OCI-LY3 (cell line): Measurements from ENCODE around the gene OPTC.

Source experiments
- H2AFZ ChIP-seq: fragments of 200-600, 300-600 bp; shearing (Covaris generic); 2 replicates; pipeline ENCODE4 v1.6.0; 2014; ENCODE audit warnings: antibody characterized with exemption, low read depth, low read length
- H3K27ac ChIP-seq: fragments of 200-600, 300-600 bp; sonication (generic); 2 replicates; pipeline ENCODE4 v1.5.1; 2014; ENCODE audit warnings: mild to moderate bottlenecking, low read length, moderate library complexity, mixed read lengths
- H3K27me3 ChIP-seq: fragments of 200-600, 300-600 bp; sonication (generic); 2 replicates; pipeline ENCODE4 v1.6.1; 2014; ENCODE audit warnings: low read depth, low read length, mixed read lengths
- H3K36me3 ChIP-seq: fragments of 200-600, 300-600 bp; sonication (generic); replicated peaks from 2 replicates; pipeline ENCODE3; 2014; ENCODE audit warnings: low read depth, low read length, mixed read lengths
- H3K4me1 ChIP-seq: fragments of 300-600, 200-600 bp; sonication (generic); 2 replicates; pipeline ENCODE4 v1.6.1; 2014; ENCODE audit warnings: low read length, mixed read lengths
- H3K4me2 ChIP-seq: fragments of 200-600, 300-600 bp; sonication (generic); 2 replicates; pipeline ENCODE4 v1.6.1; 2014; ENCODE audit warnings: low read length, mixed read lengths
- H3K4me3 ChIP-seq: fragments of 300-600, 200-600 bp; sonication (generic); 2 replicates; pipeline ENCODE4 v1.5.1; 2014; ENCODE audit warnings: antibody characterized with exemption, mild to moderate bottlenecking, low read length, moderate library complexity
- H3K79me2 ChIP-seq: fragments of 300-600, 200-600 bp; shearing (Covaris generic); 2 replicates; pipeline ENCODE4 v1.6.1; 2014; ENCODE audit warnings: mild to moderate bottlenecking, low read length, mixed read lengths
- H3K9ac ChIP-seq: fragments of 300-600, 200-600 bp; shearing (Covaris generic); 2 replicates; pipeline ENCODE4 v1.6.0; 2014; ENCODE audit warnings: mild to moderate bottlenecking, low read length, moderate library complexity
- H3K9me3 ChIP-seq: fragments of 200-600, 300-600 bp; shearing (Covaris generic); 2 replicates; pipeline ENCODE4 v1.6.1; 2014; ENCODE audit warnings: low read length, mixed read lengths; ENCODE audit not compliant: insufficient read depth
- H4K20me1 ChIP-seq: fragments of 200-600, 300-600 bp; sonication (generic); 2 replicates; pipeline ENCODE4 v1.6.1; 2016; ENCODE audit warnings: low read length, mixed read lengths; ENCODE audit not compliant: insufficient read depth
- CTCF ChIP-seq: fragments of 200-600, 300-600 bp; sonication (generic); IDR thresholded peaks from 2 replicates; pipeline ENCODE4 v1.5.1; 2014; ENCODE audit warnings: antibody characterized with exemption, low read length, low read depth
- EZH2phosphoT487 ChIP-seq: fragments of 200-600 bp; shearing (Covaris generic); IDR thresholded peaks from 2 replicates; pipeline ENCODE4 v1.6.1; 2018; ENCODE audit warnings: antibody characterized with exemption, mixed run types, low read depth

The OPTC gene

GRCh38 chr1:203462878-203463277 lies 31.1 kb upstream of the OPTC start:
- Histone ChIP-seq H3K27me3 (no peaks in the 10 kb centered on the region), H3K9ac (no peak overlapping the region), H3K36me3 (no peaks in the 10 kb centered on the region), H3K9me3 (no peaks in the 10 kb centered on the region), H3K4me2 (no peak overlapping the region), H4K20me1 (no peaks in the 10 kb centered on the region), H2AFZ (no peak overlapping the region), H3K79me2 (no peaks in the 10 kb centered on the region), H3K27ac (no peak overlapping the region), H3K4me1 (peaks cover 46% of the 10 kb centered on the region), H3K4me3 (no peak overlapping the region)
- TF ChIP-seq CTCF (no peak), EZH2phosphoT487 (no peak)

- no peak overlapping the region for H3K27ac ChIP-seq
- TF ChIP-seq CTCF = peak; percentile 47
- TF ChIP-seq EZH2phosphoT487 = no peak
Observed at GRCh38 chr1:203463469-203464062, 30.4 kb upstream of the OPTC start.

GRCh38 chr1:203464226-203464625 lies 29.7 kb upstream of the OPTC start:
- Histone ChIP-seq H3K4me1 (peaks cover 43% of the 10 kb centered on the region), H3K27me3 (no peaks in the 10 kb centered on the region), H2AFZ (no peak overlapping the region), H3K4me2 (no peak overlapping the region), H4K20me1 (no peaks in the 10 kb centered on the region), H3K4me3 (no peak overlapping the region), H3K79me2 (no peaks in the 10 kb centered on the region), H3K36me3 (no peaks in the 10 kb centered on the region), H3K27ac (no peak overlapping the region), H3K9me3 (no peaks in the 10 kb centered on the region), H3K9ac (no peak overlapping the region)
- TF ChIP-seq CTCF (no peak), EZH2phosphoT487 (no peak)

More at GRCh38 chr1:203463469-203464062, 30.4 kb upstream of the OPTC start:
- Histone ChIP-seq H2AFZ (no peak overlapping the region), H3K9ac (no peak overlapping the region), H4K20me1 (no peaks in the 10 kb centered on the region), H3K27me3 (no peaks in the 10 kb centered on the region), H3K4me3 (no peak overlapping the region), H3K36me3 (no peaks in the 10 kb centered on the region), H3K9me3 (no peaks in the 10 kb centered on the region), H3K4me1 (peaks cover 46% of the 10 kb centered on the region), H3K79me2 (no peaks in the 10 kb centered on the region), H3K4me2 (no peak overlapping the region)

GRCh38 chr1:203464743-203465142 lies 29.2 kb upstream of the OPTC start:
- no peaks in the 10 kb centered on the region for H3K9me3 ChIP-seq
- TF ChIP-seq EZH2phosphoT487 (no peak), CTCF (no peak)

More at GRCh38 chr1:203464743-203465142, 29.2 kb upstream of the OPTC start:
- peaks cover 38% of the 10 kb centered on the region for H3K4me1 ChIP-seq
- H3K27ac ChIP-seq = no peak overlapping the region
- no peaks in the 10 kb centered on the region for H3K36me3 ChIP-seq
- no peak overlapping the region for H3K4me2 ChIP-seq
- no peaks in the 10 kb centered on the region for H3K79me2 ChIP-seq
- H3K9ac ChIP-seq = no peak overlapping the region
- no peaks in the 10 kb centered on the region for H4K20me1 ChIP-seq
- H3K4me3 ChIP-seq = no peak overlapping the region
- no peak overlapping the region for H2AFZ ChIP-seq
- H3K27me3 ChIP-seq = no peaks in the 10 kb centered on the region
